Erythroblast (primary cell): ENCODE data around the gene PARN.
A peak's percentile ranks its signal among the peaks of the same experiment; 100 is the strongest.
"Not testable (repeated sequence)": the region's sequence is repeated elsewhere in the genome, so short reads cannot be mapped to it uniquely, and the experiment has no call there.

ENCODE experiments used
- DNase-seq, 2 experiments: peaks; one replicate each; lab custom pipeline; 2025; lab: John Stamatoyannopoulos, UW
- GATA1 ChIP-seq: IDR thresholded peaks from 2 replicates; pipeline ENCODE4 v1.6.1; 2011; ENCODE audit warnings: low read depth, mild to moderate bottlenecking, control low read depth, low read length, moderate library complexity
- POLR2A ChIP-seq: IDR thresholded peaks from 2 replicates; pipeline ENCODE4 v1.6.1; 2011; ENCODE audit warnings: mild to moderate bottlenecking, low read length

Gene PARN

GRCh38 chr16:14611660-14612059, 18.4 kb downstream of the PARN start:
- DNase-seq = no peak
- no peak for TF ChIP-seq POLR2A
- TF ChIP-seq GATA1 = no peak

- TF ChIP-seq POLR2A = no peak
- TF ChIP-seq GATA1 = no peak
- DNase-seq = no peak
Observed at GRCh38 chr16:14609716-14610115, 20.3 kb downstream of the PARN start.

GRCh38 chr16:14608604-14609003, 21.5 kb downstream of the PARN start:
- TF ChIP-seq GATA1 (no peak), POLR2A (no peak)
- DNase-seq = no peak

- TF ChIP-seq GATA1 (no peak), POLR2A (no peak)
- no peak for DNase-seq
Observed at GRCh38 chr16:14608111-14608566, 21.9 kb downstream of the PARN start.

- TF ChIP-seq POLR2A (no peak), GATA1 (no peak)
- DNase-seq = no peak
Observed at GRCh38 chr16:14606102-14606501, 24.0 kb downstream of the PARN start.

GRCh38 chr16:14602443-14602963, 27.6 kb downstream of the PARN start:
- TF ChIP-seq POLR2A = no peak
- TF ChIP-seq GATA1 = no peak
- DNase-seq = no peak

- no peak for TF ChIP-seq GATA1
- no peak for TF ChIP-seq POLR2A
- DNase-seq = peak; percentile 23 to 46
Observed at GRCh38 chr16:14600164-14600563, 29.9 kb downstream of the PARN start.

GRCh38 chr16:14586637-14587305, 43.3 kb downstream of the PARN start:
- DNase-seq = no peak
- TF ChIP-seq GATA1 = no peak
- TF ChIP-seq POLR2A = no peak

GRCh38 chr16:14585287-14585686, 44.8 kb downstream of the PARN start:
- no peak for DNase-seq
- TF ChIP-seq POLR2A (no peak), GATA1 (no peak)

GRCh38 chr16:14580926-14581325, 49.1 kb downstream of the PARN start:
- not testable (repeated sequence) for DNase-seq

- DNase-seq = no peak
- TF ChIP-seq POLR2A (no peak), GATA1 (no peak)
Observed at GRCh38 chr16:14579266-14579665, 50.8 kb downstream of the PARN start.

- DNase-seq = no peak
- TF ChIP-seq POLR2A = no peak
- TF ChIP-seq GATA1 = no peak
Observed at GRCh38 chr16:14576532-14576931, 53.5 kb downstream of the PARN start.

GRCh38 chr16:14576069-14576468, 54.0 kb downstream of the PARN start:
- DNase-seq = no peak
- no peak for TF ChIP-seq GATA1
- TF ChIP-seq POLR2A = no peak

GRCh38 chr16:14574698-14575415, 55.2 kb downstream of the PARN start:
- not testable (repeated sequence) for DNase-seq
